ENCODE data around the gene HEATR9.
"Not testable (repeated sequence)": the region's sequence is repeated elsewhere in the genome, so short reads cannot be mapped to it uniquely, and the experiment has no call there.

HEATR9 gene

GRCh38 chr17:35868737-35869136, at the start of gene HEATR9:
TSS of gene HEATR9 (minus strand) at chr17:35868891. CDS start at chr17:35868742, 149 bp downstream.
- DNase-seq (ENCODE audit: low spot score): no peak

DNA sequence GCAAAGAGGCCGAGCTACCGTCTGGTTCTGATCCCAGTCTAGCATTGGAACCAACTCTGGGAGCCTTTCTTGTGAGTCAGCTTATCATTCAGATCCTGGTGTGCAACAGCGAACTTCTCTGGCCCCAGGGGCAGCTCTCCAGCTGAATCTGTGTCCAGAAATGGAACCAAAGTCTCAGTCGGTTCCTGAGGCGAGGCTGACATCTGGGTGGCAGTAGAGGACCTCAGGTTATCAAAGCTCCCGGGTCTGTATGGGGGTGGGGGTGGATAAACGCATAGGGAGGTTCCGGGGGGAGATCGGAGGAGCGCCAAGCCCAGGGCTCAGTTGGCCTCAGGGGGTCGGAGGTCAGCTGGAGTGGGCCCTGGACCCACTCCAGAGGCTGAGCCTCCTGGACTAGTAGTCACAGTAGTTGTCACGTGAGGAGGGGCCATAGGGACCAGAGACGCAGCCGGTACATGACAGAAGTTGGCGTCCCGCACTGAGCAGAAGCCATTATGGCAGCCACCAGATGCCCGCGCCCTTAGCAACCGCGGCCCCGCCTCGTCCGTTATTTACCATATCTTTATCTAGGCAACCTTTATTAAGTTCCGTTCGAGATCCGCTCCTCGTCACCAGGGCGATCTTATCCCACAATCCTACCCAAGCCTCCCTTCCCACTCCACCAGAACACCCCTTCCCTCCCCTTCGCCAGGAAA, 49.0 kb upstream of the HEATR9 start:
- no peak for DNase-seq (ENCODE audit: low spot score)

DNA sequence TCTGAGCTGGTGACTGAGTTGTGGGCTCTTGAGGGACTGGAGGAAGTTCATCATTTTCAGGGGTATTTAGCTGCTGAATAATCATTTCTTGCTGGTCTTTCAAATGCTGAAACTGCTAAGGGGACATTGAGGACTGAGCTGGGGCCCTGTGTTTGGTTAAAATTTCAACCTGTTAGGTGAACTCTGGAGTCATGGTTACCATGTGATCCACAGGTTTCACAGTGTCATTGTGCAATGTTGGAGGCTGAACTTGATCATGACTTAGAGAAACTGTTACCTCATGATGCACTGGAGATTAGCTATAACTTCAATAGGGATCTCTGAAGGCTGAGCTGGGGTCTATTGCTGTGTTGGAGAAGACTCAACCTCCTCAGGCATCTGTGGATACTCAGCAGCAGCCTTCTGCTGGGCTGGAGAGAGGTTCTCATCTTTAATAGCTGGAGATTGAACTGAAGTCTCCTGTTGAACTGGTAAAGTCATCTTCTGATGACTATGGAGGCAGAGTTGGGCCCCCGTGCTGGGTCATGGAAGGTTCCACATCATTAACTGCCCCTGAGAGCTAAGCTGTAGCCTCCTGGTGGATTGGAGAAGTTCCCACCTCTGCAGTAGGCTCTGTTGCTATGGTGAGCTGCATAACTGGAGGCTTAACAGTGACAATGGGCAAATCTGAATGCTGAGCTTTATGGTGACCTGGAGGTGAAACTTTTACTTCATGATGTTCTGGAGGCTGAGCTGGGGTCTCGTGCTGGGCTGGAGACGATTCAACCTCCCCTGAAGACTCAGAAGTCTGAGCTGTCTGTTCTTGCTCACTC, 46.7 kb upstream of the HEATR9 start:
- DNase-seq (ENCODE audit: low spot score): no peak

DNA sequence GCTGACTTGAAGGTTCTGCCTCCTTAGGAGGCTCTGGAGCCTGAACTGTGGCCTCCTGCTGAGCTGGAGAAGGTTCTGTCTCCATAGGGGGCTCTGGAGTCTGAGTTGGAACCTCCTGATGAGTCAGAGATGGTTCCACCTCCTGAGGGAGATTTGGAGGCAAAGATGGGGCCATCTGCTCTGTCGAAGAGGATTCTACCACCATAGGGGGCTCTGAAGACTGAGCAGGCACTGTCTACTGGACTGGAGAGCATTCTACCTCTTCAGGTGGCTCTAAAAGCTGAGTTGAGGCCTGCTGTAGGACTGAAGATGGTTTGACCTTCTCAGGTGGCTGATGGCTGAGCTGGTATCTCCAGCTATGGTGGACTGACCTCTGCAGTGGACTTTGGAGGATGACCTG, 45.7 kb upstream of the HEATR9 start:
- DNase-seq (ENCODE audit: low spot score): no peak

- no peak for DNase-seq (ENCODE audit: low spot score)
Measured at GRCh38 chr17:35913609-35914008, 44.9 kb upstream of the HEATR9 start.

DNA sequence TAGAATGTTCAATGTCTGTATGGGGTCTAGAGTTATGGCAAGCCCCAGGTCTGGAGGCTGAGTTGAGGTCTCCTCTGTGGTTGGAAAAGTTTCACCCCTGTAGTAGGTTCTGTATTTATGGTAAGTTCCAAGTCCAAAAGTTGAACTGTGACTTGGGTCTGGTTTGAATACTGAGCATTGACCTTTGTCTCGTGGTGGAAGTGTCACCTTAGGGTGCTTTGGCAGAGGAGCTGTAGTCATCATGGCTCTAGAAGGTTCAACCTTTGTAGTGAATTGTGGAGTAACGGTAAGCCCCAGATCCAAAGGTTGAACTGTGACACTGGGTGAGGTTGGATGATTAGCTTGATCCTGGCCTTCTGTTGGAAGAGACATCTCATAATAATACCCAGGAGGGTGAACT, 44.3 kb upstream of the HEATR9 start:
- no peak for DNase-seq (ENCODE audit: low spot score)

DNA sequence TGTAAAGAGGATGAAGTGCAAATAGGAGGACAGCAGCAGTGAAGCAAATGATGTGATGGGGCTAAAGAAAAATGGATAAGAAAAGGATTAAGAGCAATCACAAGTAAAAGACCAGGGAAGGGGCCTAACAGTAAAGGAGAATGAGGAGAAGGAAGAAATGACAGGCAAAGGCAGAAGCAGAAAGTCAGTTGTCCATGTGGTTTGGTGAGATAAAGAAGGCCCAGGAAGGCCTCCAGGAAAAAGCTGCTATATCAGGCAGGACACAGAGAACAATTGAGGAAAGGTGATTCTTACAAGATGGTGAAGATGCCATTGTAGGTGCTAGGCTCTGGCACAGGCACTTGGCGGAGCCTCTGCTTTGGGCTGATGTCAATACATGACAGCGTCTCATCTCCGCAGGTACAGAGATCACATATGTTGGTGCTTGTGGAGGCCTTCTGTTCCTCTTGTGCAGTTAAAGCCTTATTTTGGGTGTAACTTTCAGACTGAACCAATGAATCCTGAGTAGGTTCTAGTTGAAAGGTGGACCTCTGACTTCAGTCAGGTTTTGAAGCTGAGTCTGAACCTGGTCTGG, 43.7 kb upstream of the HEATR9 start:
- no peak for DNase-seq (ENCODE audit: low spot score)

DNA sequence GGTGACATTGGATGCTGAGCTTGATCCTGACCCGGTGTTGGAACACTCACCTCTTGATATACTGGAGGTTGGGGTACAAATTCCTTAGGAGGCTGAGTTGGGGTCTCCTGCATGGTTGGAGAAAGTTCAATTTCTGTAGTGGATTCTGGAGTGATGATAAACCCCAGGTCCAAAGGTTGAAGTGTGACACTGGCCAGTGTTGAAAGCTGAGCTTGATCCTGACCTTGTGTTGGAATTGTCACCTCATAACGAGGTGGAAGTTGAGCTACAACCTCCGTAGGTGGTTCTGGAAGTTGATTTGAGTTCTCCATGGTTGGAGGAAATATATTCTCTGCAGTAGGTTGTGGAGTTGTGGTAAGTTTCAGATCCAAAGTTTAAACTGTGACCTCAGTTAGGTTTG, 40.7 kb upstream of the HEATR9 start:
- DNase-seq (ENCODE audit: low spot score): no peak

DNA sequence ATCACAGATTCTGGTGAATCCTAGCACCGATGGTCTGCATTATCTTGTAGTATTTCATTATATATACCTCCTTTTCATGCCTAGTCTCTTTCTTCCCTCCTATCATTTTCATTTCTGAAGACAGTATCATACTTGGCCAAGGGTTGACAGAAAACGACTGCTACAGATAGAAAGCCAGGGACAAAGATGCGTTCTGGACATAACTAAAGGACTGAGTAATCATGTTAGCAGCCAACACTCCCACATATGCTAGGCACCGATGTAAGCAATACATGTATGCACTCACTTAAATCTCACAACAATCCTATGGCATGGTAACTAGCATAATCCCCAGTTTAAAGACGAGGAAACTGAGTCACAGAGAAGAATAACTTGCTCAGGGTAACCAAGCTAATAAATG, 39.0 kb upstream of the HEATR9 start:
- DNase-seq (ENCODE audit: low spot score): no peak

GRCh38 chr17:35906926-35907637, 38.4 kb upstream of the HEATR9 start:
- no peak for DNase-seq (ENCODE audit: low spot score)

- DNase-seq (ENCODE audit: low spot score): no peak
Measured at GRCh38 chr17:35906191-35906925, 37.7 kb upstream of the HEATR9 start.

- DNase-seq (ENCODE audit: low spot score): no peak
Measured at GRCh38 chr17:35903451-35903850, 34.8 kb upstream of the HEATR9 start.

GRCh38 chr17:35901631-35902175, 33.0 kb upstream of the HEATR9 start:
- DNase-seq (ENCODE audit: low spot score): no peak

- DNase-seq (ENCODE audit: low spot score): no peak
Measured at GRCh38 chr17:35900708-35901480, 32.2 kb upstream of the HEATR9 start.

DNA sequence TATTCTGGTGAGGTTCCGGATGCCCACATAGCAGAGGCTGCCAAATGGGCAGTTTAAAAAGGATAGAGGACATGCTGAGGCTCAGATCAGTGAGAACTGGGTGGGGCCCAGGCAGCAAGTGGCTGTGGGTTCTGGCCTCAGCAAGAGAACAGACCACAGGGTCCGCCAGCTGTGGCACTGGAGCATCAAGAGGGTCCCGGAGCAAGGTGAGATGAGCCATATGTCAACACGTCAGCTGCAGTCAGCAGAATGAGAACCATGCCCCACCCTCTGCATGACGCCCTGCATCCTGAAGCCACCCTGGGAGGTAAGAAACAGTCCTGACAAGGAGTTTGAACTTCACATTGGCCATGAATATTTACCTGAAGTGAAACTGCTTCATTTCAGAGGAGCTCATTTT, 31.6 kb upstream of the HEATR9 start:
- DNase-seq (ENCODE audit: low spot score): no peak

GRCh38 chr17:35898283-35899070, 29.8 kb upstream of the HEATR9 start:
- DNase-seq (ENCODE audit: low spot score): no peak

DNA sequence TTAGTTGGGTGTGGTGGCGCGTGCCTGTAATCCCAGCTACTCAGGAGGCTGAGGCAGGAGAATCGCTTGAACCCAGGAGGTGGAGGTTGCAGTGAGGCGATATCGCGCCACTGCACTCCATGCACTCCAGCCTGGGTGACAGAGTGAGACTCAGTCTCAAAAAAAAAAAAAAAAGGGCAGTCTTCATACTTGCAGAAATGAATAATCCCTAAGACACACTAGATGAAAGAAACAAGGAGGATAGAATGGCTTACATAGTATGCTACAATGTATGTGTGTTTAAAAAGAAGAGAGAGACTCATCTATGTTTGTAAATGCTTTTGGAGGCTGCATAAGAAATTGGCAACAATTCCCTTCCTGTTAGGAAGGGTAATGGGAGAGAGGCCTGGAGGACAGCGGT, 29.1 kb upstream of the HEATR9 start:
- not testable (repeated sequence) for DNase-seq (ENCODE audit: low spot score)

GRCh38 chr17:35895636-35896587, 27.2 kb upstream of the HEATR9 start:
- DNase-seq (ENCODE audit: low spot score): no peak

GRCh38 chr17:35894206-35894605, 25.5 kb upstream of the HEATR9 start:
- DNase-seq (ENCODE audit: low spot score): no peak

Measured in globus pallidus (tissue), 1 donor.